ENCODE results near the gene SLC25A4. TPM values are rescaled to one million over a fixed set of nuclear protein-coding genes. Genes with fewer than 3 reads are reported as not detected.

SLC25A4 gene
- polyA plus RNA-seq, 1 donor (not counting 4 experiments of a cell fraction or from before 2014, with no cell fraction given): 13.2 TPM

- no peak overlapping the region for H3K9ac ChIP-seq (ENCODE audit: control insufficient read depth, extremely low read depth, insufficient read depth, low read length)
- no peak for DNase-seq (ENCODE audit: low read depth, low spot score)
- no peaks in the 10 kb centered on the region for H4K20me1 ChIP-seq (ENCODE audit: control insufficient read depth, extremely low read depth, insufficient read depth, low read length)
- no peak overlapping the region for H3K27ac ChIP-seq (ENCODE audit: control insufficient read depth, insufficient read depth, low read length)
- H3K9me1 ChIP-seq (ENCODE audit: control insufficient read depth, extremely low read depth, insufficient read depth, low read length): no peaks in the 10 kb centered on the region
- no peaks in the 10 kb centered on the region for H3K27me3 ChIP-seq (ENCODE audit: control insufficient read depth, extremely low read depth, insufficient read depth, low read length)
- dilution Hi-C loops (cut with MboI; ENCODE audit: extremely low pct_ligation_motif_present, low sequenced_read_pairs): no loop called here
- H3K4me2 ChIP-seq (ENCODE audit: control insufficient read depth, extremely low read depth, insufficient read depth, low read depth, low read length): no peak overlapping the region
- no peak overlapping the region for H2AFZ ChIP-seq (ENCODE audit: control insufficient read depth, low read length)
- H3K4me1 ChIP-seq (ENCODE audit: control insufficient read depth, extremely low read depth, insufficient read depth, low read length): no peaks in the 10 kb centered on the region
- H3K79me2 ChIP-seq (ENCODE audit: control insufficient read depth, insufficient read depth, low read length): no peaks in the 10 kb centered on the region
- H3K36me3 ChIP-seq (ENCODE audit: control insufficient read depth in 2 of 2, extremely low read depth in 1 of 2, insufficient read depth in 2 of 2, low read length in 2 of 2): peaks cover 2 to 8% of the 10 kb centered on the region in 2 experiments
- no peaks in the 10 kb centered on the region for H3K9me3 ChIP-seq (ENCODE audit: control insufficient read depth, low read depth, low read length)
- no peak for TF ChIP-seq CTCF (optimal IDR thresholded peaks at IDR 0.05 in 1 of 3, IDR thresholded peaks at IDR 0.05 in 1 of 3, conservative IDR thresholded peaks at IDR 0.05 in 1 of 3; ENCODE audit: extremely low read depth in 1 of 3, insufficient read depth in 2 of 3, low read length in 3 of 3)
- no peak for TF ChIP-seq EZH2 (IDR thresholded peaks at IDR 0.05; ENCODE audit: low read length)
- FAIRE-seq: no peak
- H3K4me3 ChIP-seq (ENCODE audit: control insufficient read depth in 2 of 3, extremely low read depth in 1 of 3, insufficient read depth in 2 of 3, low read depth in 1 of 3, low read length in 3 of 3): no peak overlapping the region
These were observed 22.6 kb downstream of the SLC25A4 start for GRCh38 chr4:185165605-185166063.

GRCh38 chr4:185167234-185167633, 24.2 kb downstream of the SLC25A4 start:
- DNase-seq (ENCODE audit: low read depth, low spot score) (no peak), FAIRE-seq (no peak)
- H3K4me1 ChIP-seq (ENCODE audit: control insufficient read depth, extremely low read depth, insufficient read depth, low read length): peaks cover 2% of the 10 kb centered on the region
- no peak overlapping the region for H3K9ac ChIP-seq (ENCODE audit: control insufficient read depth, extremely low read depth, insufficient read depth, low read length)
- no peak overlapping the region for H2AFZ ChIP-seq (ENCODE audit: control insufficient read depth, low read length)
- peaks cover 2 to 8% of the 10 kb centered on the region in 2 experiments for H3K36me3 ChIP-seq (ENCODE audit: control insufficient read depth in 2 of 2, extremely low read depth in 1 of 2, insufficient read depth in 2 of 2, low read length in 2 of 2)
- H3K79me2 ChIP-seq (ENCODE audit: control insufficient read depth, insufficient read depth, low read length): no peaks in the 10 kb centered on the region
- no peaks in the 10 kb centered on the region for H3K9me3 ChIP-seq (ENCODE audit: control insufficient read depth, low read depth, low read length)
- no peak overlapping the region for H3K4me3 ChIP-seq (ENCODE audit: control insufficient read depth in 2 of 3, extremely low read depth in 1 of 3, insufficient read depth in 2 of 3, low read depth in 1 of 3, low read length in 3 of 3)
- no peaks in the 10 kb centered on the region for H3K9me1 ChIP-seq (ENCODE audit: control insufficient read depth, extremely low read depth, insufficient read depth, low read length)
- no peak overlapping the region for H3K27ac ChIP-seq (ENCODE audit: control insufficient read depth, insufficient read depth, low read length)
- TF ChIP-seq CTCF (optimal IDR thresholded peaks at IDR 0.05 in 1 of 3, IDR thresholded peaks at IDR 0.05 in 1 of 3, conservative IDR thresholded peaks at IDR 0.05 in 1 of 3; ENCODE audit: extremely low read depth in 1 of 3, insufficient read depth in 2 of 3, low read length in 3 of 3): no peak
- no peak for TF ChIP-seq EZH2 (IDR thresholded peaks at IDR 0.05; ENCODE audit: low read length)
- H3K4me2 ChIP-seq (ENCODE audit: control insufficient read depth, extremely low read depth, insufficient read depth, low read depth, low read length): no peak overlapping the region
- dilution Hi-C loops (cut with MboI; ENCODE audit: extremely low pct_ligation_motif_present, low sequenced_read_pairs): no loop called here
- no peaks in the 10 kb centered on the region for H3K27me3 ChIP-seq (ENCODE audit: control insufficient read depth, extremely low read depth, insufficient read depth, low read length)
- no peaks in the 10 kb centered on the region for H4K20me1 ChIP-seq (ENCODE audit: control insufficient read depth, extremely low read depth, insufficient read depth, low read length)

Measured in keratinocyte (primary cell).